DND-41 (cell line): ENCODE results near the gene AP1M1.

Experiments used
- ATAC-seq: fragments of 200-7000 bp; cut with Tn5 transposase; 3 replicates; pipeline ENCODE4 v1.9.1; 2021; ENCODE audit warnings: low read depth; ENCODE audit not compliant: insufficient read depth
- DNase-seq: peaks from one replicate; pipeline ENCODE4 v3.0.0-alpha.2; 2020
- H2AFZ ChIP-seq: 2 replicates; pipeline ENCODE4 v1.6.0; 2012; ENCODE audit warnings: low read depth, low read length
- H3K27ac ChIP-seq: 2 replicates; pipeline ENCODE4 v1.5.1; 2012; ENCODE audit warnings: low read length, inconsistent platforms
- H3K27me3 ChIP-seq: fragments of 200-600 bp; sonication (generic); 2 replicates; pipeline ENCODE4 v1.6.0; 2012; ENCODE audit warnings: low read length, mild to moderate bottlenecking, inconsistent platforms; ENCODE audit not compliant: insufficient read depth, poor library complexity
- H3K36me3 ChIP-seq: 2 replicates; pipeline ENCODE4 v1.5.1; 2012; ENCODE audit warnings: low read length, inconsistent platforms; ENCODE audit not compliant: insufficient read depth
- H3K4me1 ChIP-seq: 2 replicates; pipeline ENCODE4 v1.5.1; 2012; ENCODE audit warnings: mild to moderate bottlenecking, low read length; ENCODE audit not compliant: insufficient read depth
- H3K4me2 ChIP-seq: 2 replicates; pipeline ENCODE4 v1.6.0; 2012; ENCODE audit warnings: mild to moderate bottlenecking, moderate library complexity, low read length, inconsistent platforms; ENCODE audit not compliant: insufficient read depth
- H3K4me3 ChIP-seq, 2 experiments: fragments of 200-600 bp in 1 of 2; shearing (Covaris generic) in 1 of 2; 2 replicates each; pipeline ENCODE4 v1.5.1; 2012 to 2016; ENCODE audit warnings: inconsistent platforms in 2 of 2, low read length in 2 of 2, mild to moderate bottlenecking in 2 of 2, low read depth in 1 of 2, moderate library complexity in 1 of 2
- H3K79me2 ChIP-seq: 2 replicates; pipeline ENCODE4 v1.6.0; 2012; ENCODE audit warnings: low read length, inconsistent platforms; ENCODE audit not compliant: insufficient read depth
- H3K9ac ChIP-seq: 2 replicates; pipeline ENCODE4 v1.6.0; 2012; ENCODE audit warnings: low read depth, mild to moderate bottlenecking, inconsistent platforms, low read length, moderate library complexity
- H3K9me3 ChIP-seq: 2 replicates; pipeline ENCODE4 v1.5.1; 2012; ENCODE audit warnings: low read length, moderate library complexity, mild to moderate bottlenecking, inconsistent platforms; ENCODE audit not compliant: insufficient read depth, severe bottlenecking
- H4K20me1 ChIP-seq: 2 replicates; pipeline ENCODE4 v1.6.0; 2012; ENCODE audit warnings: low read length; ENCODE audit not compliant: insufficient read depth
- EZH2 ChIP-seq: IDR thresholded peaks from 3 replicates; pipeline ENCODE4 v1.6.1; 2012; ENCODE audit warnings: borderline replicate concordance, low read depth, mild to moderate bottlenecking, moderate library complexity, low read length, inconsistent platforms; ENCODE audit not compliant: severe bottlenecking
- TF ChIP-seq, protein P1 (sequence below): IDR thresholded peaks from 2 replicates; pipeline ENCODE4 v1.5.1; 2012; ENCODE audit warnings: borderline replicate concordance, low read length, moderate library complexity, mild to moderate bottlenecking; ENCODE audit not compliant: poor library complexity, severe bottlenecking; ENCODE audit errors: extremely low read depth

AP1M1 gene

DNA sequence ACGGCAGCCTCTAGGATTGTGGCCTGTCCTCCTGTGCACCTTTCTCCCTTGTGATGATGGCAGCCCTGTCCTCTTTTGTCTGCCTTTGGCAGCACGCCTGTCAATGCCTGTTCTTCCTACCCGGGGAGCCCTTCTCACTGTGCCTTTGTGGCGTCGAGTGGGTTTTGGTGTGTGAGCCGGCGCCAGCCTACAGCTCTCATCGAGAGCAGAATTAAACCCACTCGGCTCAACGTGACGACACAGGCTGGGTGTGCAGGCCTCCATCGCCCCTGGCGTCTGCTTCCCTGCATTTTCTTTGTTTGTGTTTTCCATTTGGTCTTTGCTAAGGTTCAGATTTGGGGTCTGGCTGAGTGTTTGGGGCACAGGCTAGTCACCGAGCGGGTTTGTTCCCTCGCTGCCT, 34.4 kb downstream of the AP1M1 start:
- H3K4me2 ChIP-seq = no peak overlapping the region
- H3K36me3 ChIP-seq = peaks cover 91% of the 10 kb centered on the region
- H3K27ac ChIP-seq = no peak overlapping the region
- no peaks in the 10 kb centered on the region; the same call in none of the 2 replicates for H4K20me1 ChIP-seq
- H3K79me2 ChIP-seq = no peaks in the 10 kb centered on the region
- no peaks in the 10 kb centered on the region for H3K4me1 ChIP-seq
- no peaks in the 10 kb centered on the region for H3K27me3 ChIP-seq
- H2AFZ ChIP-seq = no peak overlapping the region
- H3K9me3 ChIP-seq = no peaks in the 10 kb centered on the region
- ATAC-seq (no peak), DNase-seq (no peak)
- no peak overlapping the region for H3K4me3 ChIP-seq
- H3K9ac ChIP-seq = no peak overlapping the region
- TF ChIP-seq EZH2 = no peak
- TF ChIP-seq, protein P1, sequence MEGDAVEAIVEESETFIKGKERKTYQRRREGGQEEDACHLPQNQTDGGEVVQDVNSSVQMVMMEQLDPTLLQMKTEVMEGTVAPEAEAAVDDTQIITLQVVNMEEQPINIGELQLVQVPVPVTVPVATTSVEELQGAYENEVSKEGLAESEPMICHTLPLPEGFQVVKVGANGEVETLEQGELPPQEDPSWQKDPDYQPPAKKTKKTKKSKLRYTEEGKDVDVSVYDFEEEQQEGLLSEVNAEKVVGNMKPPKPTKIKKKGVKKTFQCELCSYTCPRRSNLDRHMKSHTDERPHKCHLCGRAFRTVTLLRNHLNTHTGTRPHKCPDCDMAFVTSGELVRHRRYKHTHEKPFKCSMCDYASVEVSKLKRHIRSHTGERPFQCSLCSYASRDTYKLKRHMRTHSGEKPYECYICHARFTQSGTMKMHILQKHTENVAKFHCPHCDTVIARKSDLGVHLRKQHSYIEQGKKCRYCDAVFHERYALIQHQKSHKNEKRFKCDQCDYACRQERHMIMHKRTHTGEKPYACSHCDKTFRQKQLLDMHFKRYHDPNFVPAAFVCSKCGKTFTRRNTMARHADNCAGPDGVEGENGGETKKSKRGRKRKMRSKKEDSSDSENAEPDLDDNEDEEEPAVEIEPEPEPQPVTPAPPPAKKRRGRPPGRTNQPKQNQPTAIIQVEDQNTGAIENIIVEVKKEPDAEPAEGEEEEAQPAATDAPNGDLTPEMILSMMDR = no peak

DNA sequence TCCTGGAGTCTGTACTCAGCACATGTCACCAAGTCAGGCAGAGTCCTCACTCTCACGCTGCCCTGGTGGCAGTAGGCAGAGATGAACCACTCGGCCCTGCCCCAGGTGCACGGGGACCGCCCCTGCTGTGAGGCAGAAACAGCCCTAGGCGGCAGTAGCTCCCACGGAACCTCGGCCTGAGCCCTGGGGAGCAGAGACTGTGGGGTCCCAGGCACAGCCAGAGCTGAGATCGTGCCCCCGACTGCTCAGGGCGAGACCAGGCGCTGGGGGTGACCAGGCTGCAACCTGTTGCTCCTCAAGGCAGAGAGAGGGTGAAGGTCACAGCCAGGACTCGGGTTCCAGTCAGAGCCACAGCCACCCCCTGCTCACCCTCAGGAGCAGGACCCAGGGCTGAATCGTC, 34.9 kb downstream of the AP1M1 start:
- Histone ChIP-seq H3K9me3 (no peaks in the 10 kb centered on the region), H3K27ac (no peak overlapping the region), H3K4me1 (no peaks in the 10 kb centered on the region), H3K27me3 (no peaks in the 10 kb centered on the region), H4K20me1 (no peaks in the 10 kb centered on the region; the same call in none of the 2 replicates), H3K9ac (no peak overlapping the region), H3K79me2 (no peaks in the 10 kb centered on the region), H3K4me3 (no peak overlapping the region), H2AFZ (no peak overlapping the region), H3K36me3 (peaks cover 87% of the 10 kb centered on the region), H3K4me2 (no peak overlapping the region)
- TF ChIP-seq, protein P1 = no peak
- TF ChIP-seq EZH2 = no peak
- ATAC-seq (no peak), DNase-seq (no peak)

DNA sequence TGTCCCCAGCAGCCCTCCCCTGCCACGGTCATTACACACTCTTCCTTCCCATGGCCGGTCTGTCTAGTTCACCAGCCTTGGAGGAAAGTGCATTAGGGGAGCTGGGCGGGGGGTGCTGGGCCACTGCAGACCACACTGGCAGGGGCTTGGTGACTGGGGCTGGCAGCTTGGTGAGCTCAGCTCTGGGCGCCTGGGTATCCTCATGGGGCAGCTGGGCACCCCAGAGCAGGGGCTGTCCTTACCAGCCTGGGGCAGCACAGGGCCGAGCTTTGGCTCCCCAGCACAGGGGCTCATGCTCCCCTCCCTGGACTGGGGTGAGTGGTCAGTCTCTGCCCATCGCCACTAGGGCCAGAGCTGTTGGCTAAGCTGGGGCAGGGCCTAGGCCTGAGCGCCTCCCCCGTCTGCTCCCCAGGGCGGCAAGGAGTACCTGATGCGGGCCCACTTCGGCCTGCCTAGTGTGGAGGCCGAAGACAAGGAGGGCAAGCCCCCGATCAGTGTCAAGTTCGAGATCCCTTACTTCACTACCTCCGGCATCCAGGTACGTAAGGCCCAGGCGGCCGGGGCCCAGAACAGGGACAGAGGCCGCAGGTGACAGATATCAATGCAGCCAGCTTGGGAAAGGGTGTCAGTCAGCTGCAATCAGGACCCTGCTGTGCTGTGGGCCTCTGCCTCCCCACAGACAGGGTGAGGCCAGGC, 35.5 kb downstream of the AP1M1 start:
- DNase-seq (no peak), ATAC-seq (no peak)
- TF ChIP-seq, protein P1 = no peak
- TF ChIP-seq EZH2 = no peak
- Histone ChIP-seq H4K20me1 (no peaks in the 10 kb centered on the region; the same call in none of the 2 replicates), H3K4me2 (no peak overlapping the region), H3K9ac (no peak overlapping the region), H3K4me3 (no peak overlapping the region), H3K79me2 (no peaks in the 10 kb centered on the region), H3K36me3 (peaks cover 80% of the 10 kb centered on the region), H3K27me3 (no peaks in the 10 kb centered on the region), H2AFZ (no peak overlapping the region), H3K9me3 (no peaks in the 10 kb centered on the region), H3K4me1 (no peaks in the 10 kb centered on the region), H3K27ac (no peak overlapping the region)
